Prostate gland (tissue), 2 donors: Measurements from ENCODE around the gene MAPK8IP3. TPM values are rescaled to one million over a fixed set of nuclear protein-coding genes. Genes with fewer than 3 reads are reported as not detected.
A peak's percentile ranks its signal among the peaks of the same experiment; 100 is the strongest.

Experiments used
- DNase-seq: peaks from one replicate; pipeline ENCODE4 v3.0.0-alpha.2; 2019; ENCODE audit warnings: low spot score
- H3K27ac ChIP-seq, 2 donors: fragments of 200-600 bp; sonication (generic); 2 replicates each; pipeline ENCODE4 v1.5.1; 2017 to 2019
- H3K27me3 ChIP-seq: fragments of 200-600 bp; sonication (generic); replicated peaks from 2 replicates; pipeline ENCODE4 v1.5.1; 2019; ENCODE audit not compliant: insufficient read depth
- H3K36me3 ChIP-seq, 2 donors: fragments of 200-600 bp; sonication (generic); 1 replicate in 1 of 2; 2 replicates in 1 of 2; pipeline versions ENCODE4 v1.5.1 to v1.8.1; 2017 to 2019
- H3K4me1 ChIP-seq: fragments of 200-600 bp; sonication (generic); replicated peaks from 2 replicates; pipeline ENCODE4 v1.5.1; 2019
- H3K4me3 ChIP-seq, 2 donors: fragments of 200-600 bp; sonication (generic); 2 replicates each; pipeline ENCODE4 v1.5.1; 2017 to 2019
- H3K9me3 ChIP-seq: fragments of 200-600 bp; sonication (generic); 2 replicates; pipeline ENCODE4 v1.5.1; 2017
- CTCF ChIP-seq, 4 experiments: fragments of 200-600 bp in 2 of 4; fragments of 450-650 bp in 2 of 4; sonication (generic) in 2 of 4; IDR thresholded peaks; 1 replicate in 3 of 4; 2 replicates in 1 of 4; pipeline ENCODE4 v1.5.1; 2016 to 2019; ENCODE audit warnings: antibody characterized with exemption in 4 of 4, mild to moderate bottlenecking in 2 of 4, moderate library complexity in 2 of 4
- POLR2A ChIP-seq: fragments of 450-650 bp; IDR thresholded peaks from one replicate; pipeline ENCODE4 v1.6.1; 2016; ENCODE audit warnings: antibody characterized with exemption, mild to moderate bottlenecking
- POLR2AphosphoS5 ChIP-seq: sonication (generic); formaldehyde crosslinking; IDR thresholded peaks from one replicate; pipeline ENCODE4 v1.6.1; 2017; ENCODE audit warnings: antibody characterized with exemption
- WGBS: methylation state at CpG from one replicate; pipeline ENCODE4 v1.1.5; 2018; 5-methylcytosine and 5-hydroxymethylcytosine counted together
- intact Hi-C: fragments of 100-400 bp; cut with DNase I; formaldehyde crosslinking; loops from one replicate; pipeline ENCODE4 v1.14.2; 2022
- total RNA-seq, 2 donors: library from RNA; depleted of rRNA; stranded (reverse); fragments of >200 nt; gene quantifications; one replicate each; pipeline ENCODE4 v1.1.0, GENCODE V29; 2016

The MAPK8IP3 gene
- total RNA-seq, 2 donors from 2014 or later: 56.0 to 157 TPM

GRCh38 chr16:1673424-1674151 is 32.4 kb upstream of the MAPK8IP3 start:
- no peaks in the 10 kb centered on the region for H3K27me3 ChIP-seq
- peaks cover 2% of the 10 kb centered on the region for H3K4me1 ChIP-seq
- TF ChIP-seq CTCF (IDR thresholded peaks at IDR 0.05): no peak
- no peak for TF ChIP-seq POLR2A
- TF ChIP-seq POLR2AphosphoS5: no peak
- H3K4me3 ChIP-seq: no peak overlapping the region
- H3K27ac ChIP-seq: no peak overlapping the region
- WGBS: 90% methylated on average over 26 of the region's 26 CpGs
- H3K9me3 ChIP-seq: no peaks in the 10 kb centered on the region
- intact Hi-C loops: no loop called here
- peaks cover 17 to 22% of the 10 kb centered on the region in 2 donors for H3K36me3 ChIP-seq
- no peak for DNase-seq

- no peak overlapping the region for H3K4me3 ChIP-seq
- peaks cover 2% of the 10 kb centered on the region for H3K4me1 ChIP-seq
- no peaks in the 10 kb centered on the region for H3K27me3 ChIP-seq
- H3K9me3 ChIP-seq: no peaks in the 10 kb centered on the region
- TF ChIP-seq POLR2A (no peak), CTCF (IDR thresholded peaks at IDR 0.05) (no peak)
- H3K27ac ChIP-seq: no peak overlapping the region
- H3K36me3 ChIP-seq: peaks cover 14 to 15% of the 10 kb centered on the region in 2 donors
- WGBS: 80% methylated on average over 7 of the region's 7 CpGs
- intact Hi-C loops: no loop called here
- no peak for DNase-seq
These were observed 31.7 kb upstream of the MAPK8IP3 start for GRCh38 chr16:1674306-1674705.

- Histone ChIP-seq H3K4me3 (no peak overlapping the region), H3K27ac (no peak overlapping the region), H3K9me3 (no peaks in the 10 kb centered on the region), H3K27me3 (no peaks in the 10 kb centered on the region), H3K4me1 (peaks cover 2% of the 10 kb centered on the region), H3K36me3 (peaks cover 8 to 14% of the 10 kb centered on the region in 2 donors)
- no peak for DNase-seq
- no peak for TF ChIP-seq POLR2A
- no peak for TF ChIP-seq CTCF (IDR thresholded peaks at IDR 0.05)
- TF ChIP-seq POLR2AphosphoS5: no peak
- intact Hi-C loops: no loop called here
- 89% methylated on average over 19 of the region's 19 CpGs for WGBS
These were observed 31.0 kb upstream of the MAPK8IP3 start for GRCh38 chr16:1674751-1675664.

GRCh38 chr16:1676661-1677060 is 29.3 kb upstream of the MAPK8IP3 start:
- H3K4me1 ChIP-seq: peaks cover 2% of the 10 kb centered on the region
- 92% methylated on average over 12 of the region's 12 CpGs for WGBS

More at GRCh38 chr16:1676661-1677060, 29.3 kb upstream of the MAPK8IP3 start:
- Histone ChIP-seq H3K9me3 (no peaks in the 10 kb centered on the region), H3K27me3 (no peaks in the 10 kb centered on the region), H3K36me3 (peaks cover 2 to 5% of the 10 kb centered on the region in 2 donors), H3K4me3 (no peak overlapping the region), H3K27ac (peak overlapping the region in 1 of 2 donors; percentile 90)
- DNase-seq: no peak
- intact Hi-C loops: no loop called here
- no peak for TF ChIP-seq POLR2AphosphoS5
- no peak for TF ChIP-seq POLR2A
- no peak for TF ChIP-seq CTCF (IDR thresholded peaks at IDR 0.05)
